Stimulated activated CD4-positive, alpha-beta T cell treated with anti-CD3 and anti-CD28 coated beads, Interleukin-4, amount 100 ng/mL, for 1 hour (primary cell): ENCODE measurements around the gene ERF.

ENCODE experiments used
- DNase-seq: peaks from one replicate; pipeline ENCODE4 v3.0.0-alpha.2; 2020

The ERF gene

GRCh38 chr19:42252365-42253244, 2.3 kb downstream of the ERF start:
- no peak for DNase-seq

- DNase-seq, result no peak
Observed at GRCh38 chr19:42251572-42252358, 3.2 kb downstream of the ERF start.

DNA sequence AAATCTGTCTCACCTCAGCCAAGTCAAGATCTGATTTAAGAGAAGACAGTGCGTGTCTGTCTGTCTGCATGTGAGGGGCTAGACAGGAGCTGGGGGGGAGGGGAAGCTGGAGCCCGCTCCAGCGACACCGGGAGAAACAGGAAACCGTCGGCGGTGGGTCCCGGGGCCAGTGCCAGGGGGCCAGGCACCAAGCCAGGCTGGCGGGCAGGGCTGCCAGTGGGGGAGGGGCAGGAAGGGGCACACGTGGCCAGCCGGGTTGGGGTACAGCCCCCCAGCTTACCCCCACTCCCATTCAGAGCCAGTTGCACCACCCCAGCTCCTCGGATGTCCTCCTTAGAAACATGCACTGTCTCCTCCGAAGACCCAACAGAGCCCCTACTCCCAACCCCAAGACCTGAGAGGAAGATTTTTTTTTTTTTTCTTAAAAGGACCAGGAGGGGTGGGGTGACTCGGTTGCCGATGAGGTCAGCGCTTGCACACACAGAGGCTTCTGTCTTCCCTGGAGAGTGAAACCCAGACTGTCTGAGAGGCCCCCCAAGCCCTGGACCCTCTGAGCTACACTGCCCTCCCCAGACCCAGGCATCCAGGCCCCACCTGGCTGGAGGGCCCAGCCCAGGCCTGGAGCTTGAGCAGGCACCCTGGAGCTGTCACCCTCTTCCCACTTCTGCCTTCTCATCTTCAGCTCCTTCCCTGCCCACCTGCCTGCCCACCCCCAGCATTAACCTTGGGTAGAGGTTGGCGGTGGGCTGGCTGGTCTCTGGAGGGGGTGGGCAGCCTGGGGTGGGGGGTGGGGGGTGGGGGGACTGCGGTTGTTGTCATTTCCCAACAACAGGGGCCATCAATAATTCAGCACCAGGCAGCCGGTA, 4.0 kb downstream of the ERF start:
- no peak for DNase-seq

DNA sequence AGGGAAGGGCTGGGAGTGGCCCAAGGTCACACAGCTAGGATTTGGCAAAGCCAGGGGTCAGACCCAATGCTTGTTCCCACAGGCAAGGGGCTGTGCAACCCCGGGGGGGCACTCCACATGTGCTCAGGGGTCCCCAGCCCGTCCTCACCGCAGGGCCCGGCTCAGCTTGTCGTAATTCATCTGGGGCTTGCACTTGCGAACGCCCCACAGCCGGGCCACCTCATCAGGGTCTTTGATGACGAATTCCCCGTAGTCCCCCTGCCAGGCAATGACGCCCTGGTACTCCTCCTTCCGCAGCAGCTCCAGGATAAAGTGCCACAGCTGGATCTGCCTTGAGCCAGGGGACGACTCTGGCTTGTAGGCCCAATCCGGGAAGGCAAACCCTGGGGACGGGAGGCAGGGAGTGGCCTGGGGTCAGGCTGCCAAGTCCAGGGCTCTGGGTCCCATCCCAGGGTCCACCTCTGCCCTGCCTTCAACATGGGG, 4.7 kb downstream of the ERF start:
- DNase-seq, result no peak

DNA sequence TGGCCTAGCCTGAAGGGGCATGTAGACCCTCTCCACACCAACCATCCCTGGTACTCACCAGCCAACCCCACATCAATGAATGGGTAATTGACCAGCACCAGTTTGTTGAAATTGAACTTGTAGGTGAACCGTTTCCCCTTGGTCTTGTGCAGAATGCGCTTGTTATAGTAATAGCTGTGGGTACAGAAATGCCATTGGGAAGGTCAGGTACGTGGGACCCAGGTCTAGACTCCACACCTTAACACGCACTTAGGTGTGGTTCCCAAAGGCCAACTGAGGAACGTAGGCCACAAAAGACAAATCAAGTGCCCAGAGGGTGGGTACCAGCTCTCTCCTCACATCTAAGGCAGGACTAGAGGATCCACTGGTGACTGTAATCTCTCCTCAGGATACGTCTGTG, 5.2 kb downstream of the ERF start:
- DNase-seq, result no peak

DNA sequence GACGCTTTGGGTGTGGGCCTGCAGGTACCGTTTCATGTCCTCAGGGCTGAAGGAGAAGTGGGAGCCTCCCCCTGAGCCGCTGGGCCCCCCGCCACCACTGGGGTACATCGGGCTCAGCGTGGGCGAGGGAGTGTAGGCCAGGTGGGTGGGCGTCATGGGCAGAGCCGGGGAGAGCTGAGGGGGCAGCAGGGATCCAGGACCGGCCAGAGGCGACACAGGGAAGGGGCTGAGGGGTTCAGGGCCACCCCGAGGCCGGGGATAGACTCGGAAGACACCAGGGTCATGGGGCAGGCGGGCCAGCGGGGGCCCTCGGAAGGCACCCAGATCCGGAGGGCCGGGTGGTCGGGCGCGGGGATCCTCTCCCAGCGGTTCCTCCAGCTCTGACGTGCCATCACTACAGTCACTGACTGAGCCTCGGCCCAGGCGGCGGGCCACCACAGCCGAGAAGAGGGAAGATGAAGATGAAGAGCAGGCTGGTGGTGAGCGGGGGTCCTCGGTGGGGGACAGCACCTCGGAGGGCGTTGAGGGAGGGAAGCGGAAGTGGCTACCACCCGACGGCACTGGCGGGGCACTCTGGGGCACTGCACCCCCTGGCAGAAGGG, 5.7 kb downstream of the ERF start:
- no peak for DNase-seq

DNA sequence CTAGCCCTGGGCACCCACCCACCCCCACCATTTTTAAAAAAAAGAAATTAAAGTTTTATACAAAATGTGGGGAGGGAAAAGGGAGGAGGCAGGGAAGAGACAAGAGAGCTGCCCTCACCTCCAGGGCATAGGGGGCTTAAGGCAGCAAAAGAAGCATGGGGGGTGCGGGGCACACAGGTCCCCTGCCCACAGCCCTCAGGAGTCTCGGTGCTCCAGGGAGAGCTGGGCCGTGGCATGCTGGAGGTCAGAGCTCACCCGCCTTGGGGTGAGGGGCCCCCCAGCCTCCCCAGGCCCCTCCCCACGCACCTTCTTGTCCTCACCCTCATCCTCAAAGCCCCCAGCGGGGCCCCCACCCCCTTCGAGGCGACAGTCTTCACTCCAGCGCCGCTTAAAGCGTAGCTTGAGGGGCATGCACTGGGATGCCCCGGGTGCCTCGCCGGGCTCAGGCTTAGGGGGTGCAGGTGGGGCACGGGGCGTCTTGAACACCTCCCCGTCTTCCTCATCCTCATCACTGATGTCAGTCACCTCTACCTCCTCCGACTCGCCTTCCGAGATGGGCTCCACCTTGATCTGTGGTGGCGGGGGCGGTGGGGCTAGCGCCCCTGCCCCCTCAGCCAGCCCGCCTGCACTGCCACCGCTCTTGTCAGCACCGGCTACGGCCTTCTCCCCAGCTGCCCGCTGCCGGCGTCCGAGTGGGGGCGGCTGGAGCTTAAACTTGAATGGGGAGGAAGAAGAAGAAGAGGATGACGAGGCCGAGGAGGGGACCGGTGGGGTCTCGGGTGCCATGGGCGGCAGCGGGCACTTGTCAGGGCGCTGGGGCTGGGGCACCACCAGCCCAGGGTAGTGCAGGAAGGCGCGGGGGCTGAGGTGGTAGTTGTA, 6.4 kb downstream of the ERF start:
- no peak for DNase-seq

DNA sequence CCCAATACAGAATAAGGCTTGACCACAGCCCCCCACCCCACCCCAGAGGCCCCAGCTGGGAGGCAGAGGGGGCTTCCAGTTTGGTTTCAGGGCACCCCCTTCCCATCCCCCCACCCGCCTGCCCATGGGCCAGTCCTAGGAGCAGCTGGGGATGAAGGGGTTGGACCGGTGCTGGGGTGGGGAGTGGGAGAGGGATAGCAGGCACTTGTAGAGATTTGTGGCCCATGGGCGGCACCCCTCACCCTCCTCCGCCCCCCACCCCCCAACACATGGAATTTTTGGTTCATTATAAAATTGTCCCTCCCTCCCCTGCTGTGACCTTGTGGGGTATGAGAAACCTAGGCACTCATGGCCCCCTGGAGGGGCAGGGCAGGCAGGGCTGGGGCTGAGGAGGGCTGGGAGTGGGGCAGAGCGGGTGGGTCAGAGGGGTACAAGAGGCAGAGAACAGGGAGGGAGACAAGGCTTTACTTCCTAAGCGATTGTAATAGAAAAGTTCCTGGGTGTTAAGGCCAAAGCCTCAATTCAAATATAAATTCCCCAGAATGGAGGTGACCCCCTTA, 7.2 kb downstream of the ERF start:
- DNase-seq, result no peak

- DNase-seq, result no peak
Observed at GRCh38 chr19:42246922-42247639, 7.8 kb downstream of the ERF start.

DNA sequence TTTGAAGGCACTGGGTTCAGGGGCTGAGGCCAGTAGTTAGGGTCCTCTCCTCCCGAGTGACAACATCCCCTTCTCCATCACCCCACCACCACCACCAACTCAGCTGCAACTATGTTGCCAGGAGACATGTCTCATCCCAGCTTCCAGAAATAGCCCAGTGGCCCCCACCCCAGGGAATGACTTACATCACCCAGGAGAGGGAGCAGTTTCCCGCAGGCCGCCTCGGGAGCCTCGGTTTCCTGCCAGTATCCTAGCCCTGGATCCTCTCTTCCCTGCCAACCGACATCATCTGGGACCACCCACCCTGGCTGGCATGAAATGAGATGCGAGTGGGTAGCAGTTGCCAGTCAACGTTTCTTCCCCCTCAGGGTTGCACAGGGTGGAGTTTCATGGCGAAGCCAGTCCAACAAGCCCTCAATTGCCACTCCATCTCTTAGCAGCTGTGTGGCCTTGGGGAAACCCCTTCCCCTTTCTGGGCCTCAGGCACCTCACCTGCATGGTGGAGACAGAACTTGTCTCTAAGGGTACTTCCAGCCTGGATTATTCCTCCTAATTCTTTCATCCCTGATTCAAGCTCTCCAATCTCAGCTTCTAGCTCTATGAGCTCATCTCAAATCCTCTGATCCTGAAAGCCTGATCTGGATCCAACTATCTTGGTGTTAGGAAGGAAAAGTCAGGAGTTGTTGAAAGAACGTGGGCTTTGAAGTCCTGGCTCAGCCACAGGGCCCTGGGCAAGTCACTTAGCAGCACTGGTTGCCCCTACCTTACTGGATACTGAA, 8.6 kb downstream of the ERF start:
- DNase-seq, result no peak

- no peak for DNase-seq
Observed at GRCh38 chr19:42245231-42245630, 9.7 kb downstream of the ERF start.

- peak; percentile 91 for DNase-seq
Observed at GRCh38 chr19:42244347-42245220, 10.3 kb downstream of the ERF start.

DNA sequence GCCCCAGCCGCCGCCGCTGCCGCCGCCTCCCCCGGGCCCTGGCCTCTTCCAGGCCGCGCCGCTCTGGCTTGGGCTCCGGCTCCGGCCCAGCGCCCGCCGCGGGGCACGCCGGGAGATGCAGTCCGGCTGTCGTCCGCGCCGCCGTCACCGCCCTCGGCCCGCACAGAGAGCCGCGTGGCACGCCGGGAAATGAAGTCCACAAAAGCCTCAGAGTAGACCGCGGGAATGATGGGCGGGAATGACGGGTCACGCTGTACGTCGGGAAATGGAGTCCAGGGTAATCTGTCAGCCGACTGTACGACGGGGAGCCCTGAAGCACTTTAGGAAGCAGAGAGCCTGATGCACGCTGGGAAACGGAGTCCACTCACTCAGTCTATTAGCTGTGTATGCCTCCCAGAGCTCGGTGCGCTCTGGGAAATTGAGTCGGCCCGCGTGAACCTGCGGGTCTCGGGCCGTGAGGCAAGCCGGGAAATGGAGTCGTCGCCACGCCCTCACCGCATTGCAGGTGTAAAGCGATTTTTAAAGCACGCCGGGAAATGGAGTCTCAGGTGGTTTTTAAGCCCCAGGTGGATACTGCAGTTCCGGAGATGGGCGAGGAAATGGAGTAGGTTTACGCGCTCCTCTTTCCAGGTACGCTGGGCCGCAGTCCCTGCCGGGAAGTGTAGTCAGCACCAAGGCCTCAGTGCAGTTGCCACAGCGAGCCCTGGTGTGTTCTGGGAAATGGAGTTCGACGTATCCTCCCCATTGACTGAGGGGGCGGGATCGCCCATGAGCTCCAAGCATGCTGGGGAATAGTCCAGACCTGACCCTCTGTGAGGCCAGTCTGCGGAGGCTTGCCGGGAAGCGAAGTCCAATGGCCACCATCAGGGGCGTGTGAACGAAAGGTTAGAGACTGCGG, 12.2 kb downstream of the ERF start, which contains the start of gene GSK3A:
Gene GSK3A, minus strand, starts transcription at position 91 of the 898 bp plus-strand sequence. CDS start 137 bp downstream, outside the sequence.
- peak; percentile 96 for DNase-seq

DNA sequence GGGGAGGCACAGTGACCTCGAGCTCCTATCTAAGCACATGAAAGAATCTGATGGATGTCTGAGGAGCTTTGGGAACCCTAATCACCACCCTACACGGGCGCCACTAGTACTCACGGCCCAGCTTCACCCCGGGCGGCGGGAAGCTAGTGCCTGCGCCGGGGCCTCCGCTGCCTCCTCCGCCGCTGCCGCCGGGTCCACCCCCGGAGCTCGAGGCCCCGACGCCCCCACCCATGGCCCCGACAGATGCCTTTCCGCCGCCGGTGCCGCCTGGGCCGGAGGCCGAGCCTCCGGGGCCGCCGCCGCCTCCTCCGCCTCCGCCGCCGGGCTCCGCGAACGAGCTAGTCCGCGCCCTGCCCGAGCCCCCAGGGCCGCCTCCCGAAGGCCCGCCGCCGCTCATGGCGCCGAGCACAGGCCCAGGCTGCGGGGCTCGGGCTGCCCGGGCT, 12.8 kb downstream of the ERF start:
- peak; percentile 52 for DNase-seq

- DNase-seq, result no peak
Observed at GRCh38 chr19:42241279-42241678, 13.6 kb downstream of the ERF start.

- DNase-seq, result no peak
Observed at GRCh38 chr19:42239544-42240220, 15.2 kb downstream of the ERF start.

- DNase-seq, result no peak
Observed at GRCh38 chr19:42235181-42235580, 19.7 kb downstream of the ERF start.
